MM.1S (cell line): Measurements from ENCODE around the gene LCP2.

Experiments used
- CTCF ChIP-seq: fragments of 300-600 bp; sonication (generic); IDR thresholded peaks from 2 replicates; pipeline ENCODE4 v1.5.1; 2016; ENCODE audit warnings: antibody characterized with exemption, low read length, mixed read lengths
- EZH2 ChIP-seq: fragments of 300-600 bp; sonication (generic); optimal IDR thresholded peaks from 2 replicates; pipeline ENCODE3; 2017; ENCODE audit warnings: low read depth, mild to moderate bottlenecking, antibody characterized with exemption, low read length, mixed read lengths
- EZH2phosphoT487 ChIP-seq: fragments of 300-600 bp; sonication (generic); IDR thresholded peaks from 2 replicates; pipeline ENCODE4 v1.6.1; 2018; ENCODE audit warnings: antibody characterized with exemption, low read length

GRCh38 chr5:170201311-170201710 lies 96.3 kb downstream of the LCP2 start:
- TF ChIP-seq CTCF (no peak), EZH2 (no peak), EZH2phosphoT487 (no peak)
